ENCODE results near the gene BTBD9. TPM values are rescaled to one million over a fixed set of nuclear protein-coding genes. Genes with fewer than 3 reads are reported as not detected.

BTBD9 gene
- total and polyA plus RNA-seq, 2 of the 13 experiments (the other 11 are each of a cell fraction or from before 2014, with no cell fraction given): 1.2 to 3.0 TPM

GRCh38 chr6:38302081-38302480 lies 337.6 kb downstream of the BTBD9 start (continued):
- TF ChIP-seq SKIL (CRISPR knock-in tag; IDR thresholded peaks at IDR 0.05; ENCODE audit: borderline replicate concordance): no peak

- 57% methylated on average over 3 of the region's 3 CpGs for WGBS (ENCODE audit: low lambda C conversion rate)
- Histone ChIP-seq H3K79me2 (ENCODE audit: insufficient read depth, low read length) (no peaks in the 10 kb centered on the region), H3K4me1 (ENCODE audit: insufficient read depth, low read length) (no peaks in the 10 kb centered on the region), H3K4me3 (replicated peaks in 1 of 3; ENCODE audit: insufficient read depth in 1 of 3, low read depth in 2 of 3, low read length in 3 of 3) (no peak overlapping the region), H4K20me1 (ENCODE audit: insufficient read depth, low read length) (no peaks in the 10 kb centered on the region), H3K9ac (ENCODE audit: insufficient read depth, low read depth, low read length) (no peak overlapping the region), H2AFZ (ENCODE audit: low read length) (no peak overlapping the region), H3K27me3 (ENCODE audit: control insufficient read depth in 1 of 2, insufficient read depth in 2 of 2, low read length in 2 of 2) (no peaks in the 10 kb centered on the region; a peak in 1 of 5 replicates), H3K27ac (ENCODE audit: extremely low read length, insufficient read depth, low read length) (no peak overlapping the region), H3K4me2 (ENCODE audit: low read depth, low read length) (no peak overlapping the region), H3K36me3 (replicated peaks in 1 of 2; ENCODE audit: control insufficient read depth in 1 of 2, insufficient read depth in 2 of 2, low read length in 2 of 2) (no peaks in the 10 kb centered on the region), H3K9me3 (ENCODE audit: low read length) (no peaks in the 10 kb centered on the region)
- CTCF ChIA-PET (ENCODE audit: low intra/inter-chr PET ratio, low total read pairs): no interaction called here
- TF ChIP-seq THAP7 (CRISPR knock-in tag; IDR thresholded peaks at IDR 0.05) (no peak), ZNF367 (CRISPR knock-in tag; IDR thresholded peaks at IDR 0.05; ENCODE audit: borderline replicate concordance) (no peak), MTA1 (CRISPR knock-in tag; IDR thresholded peaks at IDR 0.05; ENCODE audit: borderline replicate concordance) (no peak), U2AF2 (IDR thresholded peaks at IDR 0.05; ENCODE audit: low read depth, low read length) (no peak), CENPBD1 (CRISPR knock-in tag; IDR thresholded peaks at IDR 0.05; ENCODE audit: borderline replicate concordance, low read depth) (no peak)
- in situ Hi-C loops (cut with HindIII; ENCODE audit: extremely low pct_ligation_motif_present, low pct_unique_long_range_greater_than_20kb) (no loop called here), intact Hi-C loops (cut with micrococcal nuclease; ENCODE audit: unreplicated experiment) (no loop called here)
- DNase-seq (ENCODE audit: low spot score): no peak
- POLR2A ChIA-PET: no interaction called here
- FAIRE-seq: no peak
- BruUV-seq (replicated peaks): no TSS peak
- no peak for ATAC-seq
These were observed 349.5 kb downstream of the BTBD9 start for GRCh38 chr6:38290133-38290799.
